ENCODE results near the gene INSL3. TPM values are rescaled to one million over a fixed set of nuclear protein-coding genes. Genes with fewer than 3 reads are reported as not detected.

INSL3 gene
- total and polyA plus RNA-seq, 2 of the 8 experiments (the other 6 are each of a cell fraction or from before 2014, with no cell fraction given), result 0.41 to 1.5 TPM

DNA sequence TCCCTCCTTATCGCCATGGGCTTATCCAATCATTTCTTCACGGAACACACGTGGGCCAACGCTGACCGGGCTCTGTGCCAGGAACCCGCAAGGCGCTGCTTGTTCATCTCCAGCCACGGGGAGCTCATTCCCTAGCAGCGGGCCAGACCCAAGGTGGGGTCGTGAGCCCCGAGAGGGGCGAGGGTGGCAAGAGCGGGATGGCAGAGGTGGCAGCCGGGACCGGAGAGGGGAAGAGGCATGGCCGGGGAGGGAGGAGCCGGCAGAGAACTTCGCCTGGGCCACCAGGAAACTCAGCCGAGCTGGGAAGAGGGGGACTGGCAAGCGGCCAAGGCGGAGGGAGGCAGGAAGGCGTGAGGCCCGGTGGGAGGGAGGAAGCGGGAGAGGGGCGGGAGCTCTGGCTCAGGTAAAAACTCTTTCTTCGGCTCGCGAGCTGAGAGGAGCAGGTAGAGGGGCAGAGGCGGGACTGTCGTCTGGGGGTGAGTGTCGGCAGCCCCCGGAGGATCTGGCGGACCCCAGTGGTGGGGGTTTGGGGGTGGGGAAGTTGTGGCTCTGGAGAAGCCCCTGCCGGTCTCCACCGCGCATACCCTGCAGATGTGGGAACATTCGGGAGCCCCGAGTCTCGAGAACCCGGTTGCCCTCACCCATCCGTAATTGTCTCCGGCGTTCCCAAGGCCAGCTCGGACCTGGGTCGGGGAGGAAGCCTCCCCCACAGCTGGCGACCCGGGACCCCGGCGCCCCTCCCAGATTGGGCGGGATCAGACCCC, 26.4 kb downstream of the INSL3 start, which contains the start of gene B3GNT3 (continued):
- TF ChIP-seq, protein P1, sequence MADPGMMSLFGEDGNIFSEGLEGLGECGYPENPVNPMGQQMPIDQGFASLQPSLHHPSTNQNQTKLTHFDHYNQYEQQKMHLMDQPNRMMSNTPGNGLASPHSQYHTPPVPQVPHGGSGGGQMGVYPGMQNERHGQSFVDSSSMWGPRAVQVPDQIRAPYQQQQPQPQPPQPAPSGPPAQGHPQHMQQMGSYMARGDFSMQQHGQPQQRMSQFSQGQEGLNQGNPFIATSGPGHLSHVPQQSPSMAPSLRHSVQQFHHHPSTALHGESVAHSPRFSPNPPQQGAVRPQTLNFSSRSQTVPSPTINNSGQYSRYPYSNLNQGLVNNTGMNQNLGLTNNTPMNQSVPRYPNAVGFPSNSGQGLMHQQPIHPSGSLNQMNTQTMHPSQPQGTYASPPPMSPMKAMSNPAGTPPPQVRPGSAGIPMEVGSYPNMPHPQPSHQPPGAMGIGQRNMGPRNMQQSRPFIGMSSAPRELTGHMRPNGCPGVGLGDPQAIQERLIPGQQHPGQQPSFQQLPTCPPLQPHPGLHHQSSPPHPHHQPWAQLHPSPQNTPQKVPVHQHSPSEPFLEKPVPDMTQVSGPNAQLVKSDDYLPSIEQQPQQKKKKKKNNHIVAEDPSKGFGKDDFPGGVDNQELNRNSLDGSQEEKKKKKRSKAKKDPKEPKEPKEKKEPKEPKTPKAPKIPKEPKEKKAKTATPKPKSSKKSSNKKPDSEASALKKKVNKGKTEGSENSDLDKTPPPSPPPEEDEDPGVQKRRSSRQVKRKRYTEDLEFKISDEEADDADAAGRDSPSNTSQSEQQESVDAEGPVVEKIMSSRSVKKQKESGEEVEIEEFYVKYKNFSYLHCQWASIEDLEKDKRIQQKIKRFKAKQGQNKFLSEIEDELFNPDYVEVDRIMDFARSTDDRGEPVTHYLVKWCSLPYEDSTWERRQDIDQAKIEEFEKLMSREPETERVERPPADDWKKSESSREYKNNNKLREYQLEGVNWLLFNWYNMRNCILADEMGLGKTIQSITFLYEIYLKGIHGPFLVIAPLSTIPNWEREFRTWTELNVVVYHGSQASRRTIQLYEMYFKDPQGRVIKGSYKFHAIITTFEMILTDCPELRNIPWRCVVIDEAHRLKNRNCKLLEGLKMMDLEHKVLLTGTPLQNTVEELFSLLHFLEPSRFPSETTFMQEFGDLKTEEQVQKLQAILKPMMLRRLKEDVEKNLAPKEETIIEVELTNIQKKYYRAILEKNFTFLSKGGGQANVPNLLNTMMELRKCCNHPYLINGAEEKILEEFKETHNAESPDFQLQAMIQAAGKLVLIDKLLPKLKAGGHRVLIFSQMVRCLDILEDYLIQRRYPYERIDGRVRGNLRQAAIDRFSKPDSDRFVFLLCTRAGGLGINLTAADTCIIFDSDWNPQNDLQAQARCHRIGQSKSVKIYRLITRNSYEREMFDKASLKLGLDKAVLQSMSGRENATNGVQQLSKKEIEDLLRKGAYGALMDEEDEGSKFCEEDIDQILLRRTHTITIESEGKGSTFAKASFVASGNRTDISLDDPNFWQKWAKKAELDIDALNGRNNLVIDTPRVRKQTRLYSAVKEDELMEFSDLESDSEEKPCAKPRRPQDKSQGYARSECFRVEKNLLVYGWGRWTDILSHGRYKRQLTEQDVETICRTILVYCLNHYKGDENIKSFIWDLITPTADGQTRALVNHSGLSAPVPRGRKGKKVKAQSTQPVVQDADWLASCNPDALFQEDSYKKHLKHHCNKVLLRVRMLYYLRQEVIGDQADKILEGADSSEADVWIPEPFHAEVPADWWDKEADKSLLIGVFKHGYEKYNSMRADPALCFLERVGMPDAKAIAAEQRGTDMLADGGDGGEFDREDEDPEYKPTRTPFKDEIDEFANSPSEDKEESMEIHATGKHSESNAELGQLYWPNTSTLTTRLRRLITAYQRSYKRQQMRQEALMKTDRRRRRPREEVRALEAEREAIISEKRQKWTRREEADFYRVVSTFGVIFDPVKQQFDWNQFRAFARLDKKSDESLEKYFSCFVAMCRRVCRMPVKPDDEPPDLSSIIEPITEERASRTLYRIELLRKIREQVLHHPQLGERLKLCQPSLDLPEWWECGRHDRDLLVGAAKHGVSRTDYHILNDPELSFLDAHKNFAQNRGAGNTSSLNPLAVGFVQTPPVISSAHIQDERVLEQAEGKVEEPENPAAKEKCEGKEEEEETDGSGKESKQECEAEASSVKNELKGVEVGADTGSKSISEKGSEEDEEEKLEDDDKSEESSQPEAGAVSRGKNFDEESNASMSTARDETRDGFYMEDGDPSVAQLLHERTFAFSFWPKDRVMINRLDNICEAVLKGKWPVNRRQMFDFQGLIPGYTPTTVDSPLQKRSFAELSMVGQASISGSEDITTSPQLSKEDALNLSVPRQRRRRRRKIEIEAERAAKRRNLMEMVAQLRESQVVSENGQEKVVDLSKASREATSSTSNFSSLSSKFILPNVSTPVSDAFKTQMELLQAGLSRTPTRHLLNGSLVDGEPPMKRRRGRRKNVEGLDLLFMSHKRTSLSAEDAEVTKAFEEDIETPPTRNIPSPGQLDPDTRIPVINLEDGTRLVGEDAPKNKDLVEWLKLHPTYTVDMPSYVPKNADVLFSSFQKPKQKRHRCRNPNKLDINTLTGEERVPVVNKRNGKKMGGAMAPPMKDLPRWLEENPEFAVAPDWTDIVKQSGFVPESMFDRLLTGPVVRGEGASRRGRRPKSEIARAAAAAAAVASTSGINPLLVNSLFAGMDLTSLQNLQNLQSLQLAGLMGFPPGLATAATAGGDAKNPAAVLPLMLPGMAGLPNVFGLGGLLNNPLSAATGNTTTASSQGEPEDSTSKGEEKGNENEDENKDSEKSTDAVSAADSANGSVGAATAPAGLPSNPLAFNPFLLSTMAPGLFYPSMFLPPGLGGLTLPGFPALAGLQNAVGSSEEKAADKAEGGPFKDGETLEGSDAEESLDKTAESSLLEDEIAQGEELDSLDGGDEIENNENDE (IDR thresholded peaks at IDR 0.05; ENCODE audit: insufficient replicate concordance, low read length), result no peak
- TF ChIP-seq, protein P2, sequence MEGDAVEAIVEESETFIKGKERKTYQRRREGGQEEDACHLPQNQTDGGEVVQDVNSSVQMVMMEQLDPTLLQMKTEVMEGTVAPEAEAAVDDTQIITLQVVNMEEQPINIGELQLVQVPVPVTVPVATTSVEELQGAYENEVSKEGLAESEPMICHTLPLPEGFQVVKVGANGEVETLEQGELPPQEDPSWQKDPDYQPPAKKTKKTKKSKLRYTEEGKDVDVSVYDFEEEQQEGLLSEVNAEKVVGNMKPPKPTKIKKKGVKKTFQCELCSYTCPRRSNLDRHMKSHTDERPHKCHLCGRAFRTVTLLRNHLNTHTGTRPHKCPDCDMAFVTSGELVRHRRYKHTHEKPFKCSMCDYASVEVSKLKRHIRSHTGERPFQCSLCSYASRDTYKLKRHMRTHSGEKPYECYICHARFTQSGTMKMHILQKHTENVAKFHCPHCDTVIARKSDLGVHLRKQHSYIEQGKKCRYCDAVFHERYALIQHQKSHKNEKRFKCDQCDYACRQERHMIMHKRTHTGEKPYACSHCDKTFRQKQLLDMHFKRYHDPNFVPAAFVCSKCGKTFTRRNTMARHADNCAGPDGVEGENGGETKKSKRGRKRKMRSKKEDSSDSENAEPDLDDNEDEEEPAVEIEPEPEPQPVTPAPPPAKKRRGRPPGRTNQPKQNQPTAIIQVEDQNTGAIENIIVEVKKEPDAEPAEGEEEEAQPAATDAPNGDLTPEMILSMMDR (IDR thresholded peaks at IDR 0.05; ENCODE audit: control extremely low read depth in 1 of 3, insufficient read depth in 1 of 3, low read depth in 1 of 3, low read length in 3 of 3), result no peak
- TF ChIP-seq TCF12 (IDR thresholded peaks at IDR 0.05; ENCODE audit: low read depth, low read length) (no peak), CREB1 (IDR thresholded peaks at IDR 0.05) (no peak), KDM1A (IDR thresholded peaks at IDR 0.05; ENCODE audit: borderline replicate concordance, low read length) (peak; percentile 95), NRF1 (IDR thresholded peaks at IDR 0.05; ENCODE audit: low read depth, low read length) (no peak), EP300 (IDR thresholded peaks at IDR 0.05; ENCODE audit: borderline replicate concordance in 1 of 2, low read depth in 2 of 2, low read length in 2 of 2) (no peak), ASH2L (IDR thresholded peaks at IDR 0.05; ENCODE audit: low read length) (peak; percentile 56)

Measured in H1 (cell line).